HFF-Myc (cell line): ENCODE measurements around the gene COL13A1.

Source experiments
- DNase-seq: peaks from one replicate; pipeline ENCODE4 v3.0.0-alpha.2; 2011; ENCODE audit warnings: low read depth; ENCODE audit errors: extremely low read depth
- H3K4me3 ChIP-seq: replicated peaks from 2 replicates; pipeline ENCODE4 v1.5.1; 2011; ENCODE audit warnings: low read depth, mild to moderate bottlenecking, control low read depth, low read length
- TF ChIP-seq, protein P1 (sequence below): IDR thresholded peaks from 2 replicates; pipeline ENCODE4 v1.5.1; 2012; ENCODE audit warnings: mild to moderate bottlenecking, low read depth, low read length, control low read depth; ENCODE audit errors: missing control alignments

Gene COL13A1

GRCh38 chr10:69974551-69975155 lies 172.9 kb downstream of the COL13A1 start:
- TF ChIP-seq, protein P1, sequence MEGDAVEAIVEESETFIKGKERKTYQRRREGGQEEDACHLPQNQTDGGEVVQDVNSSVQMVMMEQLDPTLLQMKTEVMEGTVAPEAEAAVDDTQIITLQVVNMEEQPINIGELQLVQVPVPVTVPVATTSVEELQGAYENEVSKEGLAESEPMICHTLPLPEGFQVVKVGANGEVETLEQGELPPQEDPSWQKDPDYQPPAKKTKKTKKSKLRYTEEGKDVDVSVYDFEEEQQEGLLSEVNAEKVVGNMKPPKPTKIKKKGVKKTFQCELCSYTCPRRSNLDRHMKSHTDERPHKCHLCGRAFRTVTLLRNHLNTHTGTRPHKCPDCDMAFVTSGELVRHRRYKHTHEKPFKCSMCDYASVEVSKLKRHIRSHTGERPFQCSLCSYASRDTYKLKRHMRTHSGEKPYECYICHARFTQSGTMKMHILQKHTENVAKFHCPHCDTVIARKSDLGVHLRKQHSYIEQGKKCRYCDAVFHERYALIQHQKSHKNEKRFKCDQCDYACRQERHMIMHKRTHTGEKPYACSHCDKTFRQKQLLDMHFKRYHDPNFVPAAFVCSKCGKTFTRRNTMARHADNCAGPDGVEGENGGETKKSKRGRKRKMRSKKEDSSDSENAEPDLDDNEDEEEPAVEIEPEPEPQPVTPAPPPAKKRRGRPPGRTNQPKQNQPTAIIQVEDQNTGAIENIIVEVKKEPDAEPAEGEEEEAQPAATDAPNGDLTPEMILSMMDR: no peak
- DNase-seq: peak; percentile 94
- no peak overlapping the region for H3K4me3 ChIP-seq

GRCh38 chr10:69976795-69977546 lies 175.3 kb downstream of the COL13A1 start:
- TF ChIP-seq, protein P1: no peak
- no peak overlapping the region for H3K4me3 ChIP-seq
- DNase-seq: no peak

GRCh38 chr10:69979174-69979573 lies 177.5 kb downstream of the COL13A1 start:
- TF ChIP-seq, protein P1: no peak
- no peak for DNase-seq
- H3K4me3 ChIP-seq: no peak overlapping the region

- DNase-seq: no peak
- TF ChIP-seq, protein P1: no peak
- H3K4me3 ChIP-seq: no peak overlapping the region
These were observed 179.0 kb downstream of the COL13A1 start for GRCh38 chr10:69980672-69981071.

GRCh38 chr10:69988094-69988493 lies 186.4 kb downstream of the COL13A1 start:
- DNase-seq: no peak
- H3K4me3 ChIP-seq: no peak overlapping the region
- TF ChIP-seq, protein P1: no peak

- no peak overlapping the region for H3K4me3 ChIP-seq
- DNase-seq: no peak
- TF ChIP-seq, protein P1: no peak
These were observed 189.4 kb downstream of the COL13A1 start for GRCh38 chr10:69991151-69991550.
